ENCODE data around the gene SLC35F3.

Gene SLC35F3

GRCh38 chr1:234094172-234094571, 189.7 kb downstream of the SLC35F3 start:
- DNase-seq (ENCODE audit: extremely low read depth, low read depth) = no peak
- TF ChIP-seq, protein P1, sequence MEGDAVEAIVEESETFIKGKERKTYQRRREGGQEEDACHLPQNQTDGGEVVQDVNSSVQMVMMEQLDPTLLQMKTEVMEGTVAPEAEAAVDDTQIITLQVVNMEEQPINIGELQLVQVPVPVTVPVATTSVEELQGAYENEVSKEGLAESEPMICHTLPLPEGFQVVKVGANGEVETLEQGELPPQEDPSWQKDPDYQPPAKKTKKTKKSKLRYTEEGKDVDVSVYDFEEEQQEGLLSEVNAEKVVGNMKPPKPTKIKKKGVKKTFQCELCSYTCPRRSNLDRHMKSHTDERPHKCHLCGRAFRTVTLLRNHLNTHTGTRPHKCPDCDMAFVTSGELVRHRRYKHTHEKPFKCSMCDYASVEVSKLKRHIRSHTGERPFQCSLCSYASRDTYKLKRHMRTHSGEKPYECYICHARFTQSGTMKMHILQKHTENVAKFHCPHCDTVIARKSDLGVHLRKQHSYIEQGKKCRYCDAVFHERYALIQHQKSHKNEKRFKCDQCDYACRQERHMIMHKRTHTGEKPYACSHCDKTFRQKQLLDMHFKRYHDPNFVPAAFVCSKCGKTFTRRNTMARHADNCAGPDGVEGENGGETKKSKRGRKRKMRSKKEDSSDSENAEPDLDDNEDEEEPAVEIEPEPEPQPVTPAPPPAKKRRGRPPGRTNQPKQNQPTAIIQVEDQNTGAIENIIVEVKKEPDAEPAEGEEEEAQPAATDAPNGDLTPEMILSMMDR (IDR thresholded peaks at IDR 0.05; ENCODE audit: low read depth, low read length) = no peak

DNA sequence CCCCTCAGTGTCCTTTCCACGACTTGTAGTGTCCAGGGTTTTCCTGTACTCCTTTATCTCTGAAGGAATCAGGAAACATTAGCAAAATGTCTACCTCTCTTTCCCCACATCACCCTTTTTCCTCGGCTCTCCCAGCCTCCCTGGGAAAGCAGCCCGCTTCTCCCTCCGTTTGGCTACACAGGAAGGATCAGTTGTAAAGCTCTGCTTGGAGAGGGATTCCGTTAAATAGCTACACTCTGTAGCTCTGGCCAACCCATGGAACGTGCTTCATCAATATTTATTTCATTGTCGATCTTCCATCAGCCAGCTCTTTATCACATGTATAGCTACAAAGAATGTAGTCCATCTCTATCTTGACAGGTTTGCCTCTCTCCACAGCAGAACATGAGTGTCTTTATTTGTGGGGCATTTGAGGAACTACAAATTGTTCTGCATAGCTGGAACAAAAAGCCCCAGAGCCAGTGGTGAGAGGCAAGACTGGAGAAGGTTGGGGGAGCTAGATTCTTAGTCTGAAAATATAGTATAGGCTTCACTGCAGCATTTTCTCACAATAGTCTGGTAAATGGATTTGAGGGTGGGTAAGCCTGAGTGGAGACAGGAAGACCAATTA, 191.8 kb downstream of the SLC35F3 start:
- TF ChIP-seq, protein P1 (IDR thresholded peaks at IDR 0.05; ENCODE audit: low read depth, low read length) = no peak
- DNase-seq (ENCODE audit: extremely low read depth, low read depth) = no peak

DNA sequence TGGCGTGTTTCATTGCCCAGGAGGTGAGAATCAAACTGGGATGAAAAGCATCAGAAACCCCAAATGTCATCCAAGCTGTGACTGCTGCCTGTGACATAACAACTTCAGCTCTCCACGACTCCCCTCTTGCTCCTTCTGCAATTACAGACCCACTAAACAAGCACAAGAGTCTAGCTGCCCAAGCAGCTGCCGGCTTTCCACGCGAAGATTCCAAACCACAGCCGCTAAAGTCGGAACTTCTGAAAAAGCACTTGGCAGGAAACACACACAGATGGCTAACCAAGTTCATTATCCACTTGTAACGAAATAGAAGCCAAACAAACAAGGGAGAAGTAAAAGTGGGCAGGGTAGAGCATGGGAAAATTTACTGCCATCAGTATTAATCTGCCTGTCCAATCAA, 198.1 kb downstream of the SLC35F3 start:
- TF ChIP-seq, protein P1 (IDR thresholded peaks at IDR 0.05; ENCODE audit: low read depth, low read length) = no peak
- DNase-seq (ENCODE audit: extremely low read depth, low read depth) = no peak

DNA sequence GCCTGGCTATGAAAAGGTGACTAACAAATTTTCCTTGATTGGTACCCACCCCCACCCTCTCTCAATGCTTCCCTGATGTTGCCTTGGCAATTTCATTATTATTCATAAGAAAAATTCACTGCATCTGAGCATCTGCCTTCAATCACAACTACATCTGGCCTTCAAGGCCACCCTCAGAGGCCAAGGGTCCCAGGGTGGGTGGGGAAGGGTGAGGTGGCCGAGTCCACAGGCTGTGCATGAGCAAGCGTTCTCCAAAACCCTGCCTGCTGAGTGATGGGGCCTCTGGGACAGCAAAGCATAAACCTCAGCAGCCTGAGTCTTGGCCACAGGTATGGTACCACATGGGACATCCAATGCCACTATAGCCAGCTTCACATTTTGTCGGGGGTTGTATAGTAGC, 198.7 kb downstream of the SLC35F3 start:
- DNase-seq (ENCODE audit: extremely low read depth, low read depth) = no peak
- TF ChIP-seq, protein P1 (IDR thresholded peaks at IDR 0.05; ENCODE audit: low read depth, low read length) = no peak

GRCh38 chr1:234106032-234106431, 201.6 kb downstream of the SLC35F3 start:
- TF ChIP-seq, protein P1 (IDR thresholded peaks at IDR 0.05; ENCODE audit: low read depth, low read length) = no peak
- no peak for DNase-seq (ENCODE audit: extremely low read depth, low read depth)

DNA sequence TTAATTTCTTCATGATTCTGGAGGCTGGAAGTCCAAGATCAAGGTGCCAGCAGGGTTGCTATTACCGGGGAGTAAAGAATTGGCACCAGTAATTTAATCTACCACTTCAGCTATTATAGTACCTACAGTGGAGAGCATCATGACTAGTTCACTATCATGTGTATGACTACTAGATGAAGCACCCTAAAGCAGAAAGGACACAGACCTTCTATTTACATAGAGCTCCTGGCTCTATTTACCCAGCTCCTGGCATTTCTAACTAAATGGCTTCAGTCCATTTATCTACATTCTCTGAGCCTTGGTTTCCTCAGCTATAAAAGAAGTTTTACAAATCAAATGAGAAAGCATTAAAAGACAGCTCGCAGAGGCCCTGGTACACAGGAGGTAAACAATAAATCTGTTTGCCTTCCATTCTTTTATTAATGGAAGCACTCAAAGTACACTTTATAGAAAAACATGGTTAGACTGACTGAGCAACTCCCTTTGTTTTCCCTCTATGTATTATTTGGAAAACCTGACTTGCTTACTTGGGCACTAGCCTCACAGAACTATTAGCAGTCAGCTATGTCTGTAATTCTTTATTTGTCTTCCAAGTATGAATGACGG, 203.0 kb downstream of the SLC35F3 start:
- DNase-seq (ENCODE audit: extremely low read depth, low read depth) = no peak
- TF ChIP-seq, protein P1 (IDR thresholded peaks at IDR 0.05; ENCODE audit: low read depth, low read length) = no peak

DNA sequence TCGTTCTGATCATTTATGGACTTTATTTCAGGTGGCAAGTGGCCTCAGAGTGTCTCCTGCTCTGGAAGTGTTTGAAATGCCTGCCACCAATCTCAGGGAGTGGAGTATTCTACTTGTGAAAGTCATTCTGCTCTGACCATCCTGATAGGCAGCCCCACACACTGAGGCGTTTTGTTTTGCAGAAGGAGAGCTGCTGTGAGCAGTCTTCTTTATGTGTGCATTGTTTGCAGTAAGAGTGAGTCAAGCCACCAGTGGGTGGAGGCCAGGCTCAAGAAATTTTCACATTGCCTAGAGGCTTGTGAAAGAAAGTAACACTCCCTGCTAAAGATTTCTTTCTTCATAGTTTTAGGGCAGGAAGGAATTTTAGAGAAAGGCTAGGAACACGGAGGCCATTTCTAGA, 204.4 kb downstream of the SLC35F3 start:
- TF ChIP-seq, protein P1 (IDR thresholded peaks at IDR 0.05; ENCODE audit: low read depth, low read length) = no peak
- DNase-seq (ENCODE audit: extremely low read depth, low read depth) = no peak
